IPS-18c (cell line): ENCODE data around the gene GNG14.

ENCODE experiments used
- H3K4me3 ChIP-seq: 2 replicates; pipeline ENCODE4 v1.7.0; 2013; ENCODE audit warnings: low read depth, mild to moderate bottlenecking, low read length, moderate library complexity; ENCODE audit not compliant: insufficient read depth
- H3K9me3 ChIP-seq: one replicate; pipeline ENCODE4 v1.6.1; 2013; ENCODE audit warnings: mild to moderate bottlenecking, low read length, moderate library complexity; ENCODE audit not compliant: control insufficient read depth, insufficient read depth

GNG14 gene

DNA sequence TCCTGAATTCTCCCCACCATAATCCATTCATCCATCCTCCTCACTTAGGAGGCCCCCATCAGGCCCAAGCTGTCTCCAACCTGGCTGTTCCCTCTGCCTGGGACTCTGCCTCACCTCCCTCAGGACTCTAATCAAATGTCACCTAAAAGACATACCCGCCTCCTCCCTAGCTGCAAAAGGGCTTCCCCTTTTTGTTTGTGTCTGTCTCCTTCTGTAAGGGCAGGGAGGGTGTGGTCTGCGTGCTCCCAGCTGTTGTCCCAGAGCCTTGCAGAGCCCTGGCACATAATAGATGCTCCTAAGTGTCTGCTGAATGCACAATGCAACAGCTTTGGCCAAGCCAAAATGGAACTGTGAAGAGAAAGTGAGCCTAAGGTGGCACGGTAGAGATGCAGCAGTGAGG is 42.3 kb downstream of the GNG14 start:
- no peak overlapping the region for H3K4me3 ChIP-seq
- no peaks in the 10 kb centered on the region for H3K9me3 ChIP-seq

DNA sequence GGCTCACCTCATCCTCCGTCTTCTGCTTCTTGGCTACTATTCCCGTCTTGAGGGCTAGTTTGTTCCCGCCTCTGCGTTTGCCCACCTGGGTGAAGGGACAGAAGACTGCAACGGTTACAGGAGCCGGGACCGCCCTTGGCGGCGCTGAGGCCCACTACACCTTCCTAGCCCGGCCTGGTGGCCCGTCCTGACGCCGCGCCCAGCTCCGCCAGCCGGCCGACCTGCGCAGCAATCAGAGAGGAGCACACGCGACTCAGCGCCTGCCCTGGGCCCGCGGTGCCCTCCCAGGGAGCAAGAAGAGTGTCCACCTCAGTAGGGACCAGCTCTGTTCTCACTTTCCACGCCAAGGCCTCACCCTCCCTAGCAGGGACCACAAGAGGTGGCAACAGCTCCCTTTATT is 43.5 kb downstream of the GNG14 start:
- no peak overlapping the region for H3K4me3 ChIP-seq

DNA sequence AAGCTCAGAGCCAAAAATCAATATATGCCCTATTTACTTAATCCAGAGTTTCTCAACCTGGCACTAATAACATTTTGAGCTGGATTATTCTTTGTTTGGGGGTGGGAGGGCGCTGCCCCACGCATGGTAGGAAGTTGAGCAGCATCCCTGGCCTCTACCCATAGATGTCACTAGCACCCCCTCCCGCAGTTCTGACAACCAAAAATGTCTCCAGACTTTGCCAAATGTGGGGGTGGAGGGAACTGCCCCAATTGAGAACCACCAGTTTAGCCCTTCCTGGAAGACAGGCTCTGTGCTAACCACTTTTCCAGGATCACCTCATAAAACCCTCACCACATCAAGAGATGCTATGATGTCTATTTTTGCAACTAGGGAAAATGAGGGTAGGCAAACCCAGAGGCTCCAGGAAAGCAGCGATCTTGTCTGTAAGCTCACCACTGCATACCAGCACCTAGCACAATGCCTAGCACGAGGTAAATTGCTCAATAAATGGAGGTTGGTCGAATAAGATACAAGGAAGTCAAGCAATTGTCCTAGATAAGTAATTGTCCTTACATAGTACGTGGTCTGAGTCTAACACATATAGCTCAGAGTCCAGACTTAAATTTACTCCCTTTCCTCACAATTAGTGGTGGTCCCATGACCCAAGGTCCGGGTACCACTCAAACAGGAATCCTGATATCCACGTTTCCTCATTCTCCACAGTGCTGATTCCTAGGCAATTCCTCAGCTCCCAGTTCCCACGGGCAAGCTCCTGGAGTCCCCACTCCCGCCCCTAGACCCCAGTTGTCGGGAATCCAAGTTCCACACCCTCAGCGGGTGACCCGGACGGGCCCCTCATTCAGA is 45.8 kb downstream of the GNG14 start:
- no peaks in the 10 kb centered on the region for H3K9me3 ChIP-seq
- peak overlapping the region; percentile 94 for H3K4me3 ChIP-seq

More for the DNA sequence above, 43.5 kb downstream of the GNG14 start:
- H3K9me3 ChIP-seq, result no peaks in the 10 kb centered on the region

DNA sequence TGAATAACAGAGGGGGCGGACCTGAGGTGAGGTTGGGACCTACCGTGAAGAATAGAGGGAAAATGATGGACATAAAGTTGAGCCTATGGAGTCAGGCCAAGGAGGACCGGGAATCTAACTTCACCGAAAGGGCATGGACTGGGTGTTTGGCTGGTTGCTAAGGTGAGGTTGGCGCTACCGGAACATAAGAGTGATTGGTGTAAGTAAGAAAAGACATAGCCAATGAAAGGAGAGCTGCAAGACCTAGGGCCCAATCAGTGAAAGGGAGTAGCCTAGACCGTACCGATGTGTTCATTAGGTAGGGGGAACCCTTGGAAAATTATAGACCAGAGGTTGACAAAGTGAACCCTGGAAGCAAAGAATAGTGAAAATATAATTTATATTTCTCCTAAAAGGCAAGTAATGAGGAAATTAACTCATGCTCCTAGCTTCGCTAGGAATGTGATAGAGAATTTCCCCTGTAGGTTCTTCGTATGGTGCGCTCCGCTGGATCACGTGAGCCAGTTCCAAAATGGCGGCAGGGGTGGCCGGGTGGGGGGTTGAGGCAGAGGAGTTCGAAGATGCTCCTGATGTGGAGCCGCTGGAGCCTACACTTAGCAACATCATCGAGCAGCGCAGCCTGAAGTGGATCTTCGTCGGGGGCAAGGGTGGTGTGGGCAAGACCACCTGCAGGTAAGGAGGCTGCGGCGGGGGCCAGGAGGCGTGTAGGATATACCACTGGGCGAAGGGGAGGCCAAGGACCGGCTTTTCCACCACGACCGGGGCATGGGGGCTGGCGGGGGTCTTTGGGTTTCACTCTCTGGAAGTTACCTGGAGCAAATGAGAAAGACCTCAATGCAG is 49.4 kb downstream of the GNG14 start, which contains the start of gene GET3:
Gene GET3, plus strand, starts transcription at position 503 of the 840 bp plus-strand sequence. Its CDS starts 9 bp downstream, at position 512.
- Histone ChIP-seq H3K9me3 (no peaks in the 10 kb centered on the region), H3K4me3 (peak within 1 kb of the TSS; percentile 79)

DNA sequence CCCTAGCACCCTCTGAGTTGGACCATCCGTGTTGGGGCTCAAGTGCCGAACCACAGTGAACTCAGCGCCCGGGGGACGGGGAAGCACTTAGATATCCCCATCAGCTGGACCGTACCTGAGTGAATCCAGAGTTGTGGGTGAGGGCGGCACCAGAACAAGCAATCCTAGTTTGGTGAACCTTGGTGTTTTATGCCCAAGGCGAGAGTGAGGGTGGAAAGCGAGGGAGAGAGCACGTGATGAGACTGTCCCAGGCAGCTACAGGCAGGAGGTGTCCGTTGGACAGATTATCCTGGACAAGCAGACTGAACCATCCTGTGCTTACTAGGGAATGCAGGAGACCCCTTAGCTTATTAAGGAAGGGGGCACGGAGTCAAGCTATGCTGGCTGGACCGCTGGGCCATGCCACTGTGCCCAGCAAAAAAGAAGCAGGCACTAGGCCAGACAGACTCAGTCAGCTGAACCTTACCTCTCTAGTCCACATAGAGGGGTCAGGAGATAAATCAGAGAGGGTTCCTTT is 50.1 kb downstream of the GNG14 start:
- Histone ChIP-seq H3K9me3 (no peaks in the 10 kb centered on the region), H3K4me3 (peak overlapping the region; percentile 79)
